GM04504 (cell line): Measurements from ENCODE around the gene PHF5A.

Experiments
- DNase-seq: peaks from one replicate; pipeline ENCODE4 v3.0.0-alpha.2; 2012; ENCODE audit warnings: low read depth

Gene PHF5A, protein sequence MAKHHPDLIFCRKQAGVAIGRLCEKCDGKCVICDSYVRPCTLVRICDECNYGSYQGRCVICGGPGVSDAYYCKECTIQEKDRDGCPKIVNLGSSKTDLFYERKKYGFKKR

GRCh38 chr22:41468381-41469217 lies at the start of gene PHF5A, which contains the start of gene ACO2:
PHF5A (minus strand) TSS chr22:41468692; CDS start chr22:41468653, 39 bp downstream.
ACO2 (plus strand) TSS chr22:41469117; CDS start chr22:41469147, 30 bp downstream.
- peak; percentile 96 for DNase-seq

- no peak for DNase-seq
These were observed 49.5 kb upstream of the PHF5A start for GRCh38 chr22:41518048-41518347.

GRCh38 chr22:41517172-41518047 lies 48.9 kb upstream of the PHF5A start:
- peak; percentile 42 for DNase-seq

GRCh38 chr22:41516462-41516861 lies 48.0 kb upstream of the PHF5A start:
- DNase-seq: no peak

DNA sequence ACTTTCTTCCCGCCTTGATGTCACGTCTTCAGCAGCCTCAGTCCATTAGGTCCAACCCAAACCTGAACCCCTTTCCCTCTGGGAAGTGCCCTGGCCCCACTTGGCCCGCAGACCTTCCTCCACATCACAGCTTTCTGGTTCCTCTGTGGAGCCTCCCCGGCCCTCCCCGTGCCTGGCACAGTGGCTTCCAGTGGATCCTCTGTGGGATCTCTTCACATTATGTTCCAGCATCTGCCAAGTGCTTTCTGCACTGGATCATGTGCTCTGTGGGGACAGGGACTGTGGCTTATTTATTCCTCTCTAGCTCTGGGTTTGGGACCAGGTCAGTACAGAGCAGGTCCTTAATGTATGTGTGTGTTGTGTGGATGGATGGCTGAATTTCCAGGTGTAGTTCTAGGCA lies 44.9 kb upstream of the PHF5A start:
- DNase-seq: no peak

GRCh38 chr22:41512421-41513194 lies 44.1 kb upstream of the PHF5A start:
- no peak for DNase-seq

- DNase-seq: no peak
These were observed 43.1 kb upstream of the PHF5A start for GRCh38 chr22:41511521-41511968.

DNA sequence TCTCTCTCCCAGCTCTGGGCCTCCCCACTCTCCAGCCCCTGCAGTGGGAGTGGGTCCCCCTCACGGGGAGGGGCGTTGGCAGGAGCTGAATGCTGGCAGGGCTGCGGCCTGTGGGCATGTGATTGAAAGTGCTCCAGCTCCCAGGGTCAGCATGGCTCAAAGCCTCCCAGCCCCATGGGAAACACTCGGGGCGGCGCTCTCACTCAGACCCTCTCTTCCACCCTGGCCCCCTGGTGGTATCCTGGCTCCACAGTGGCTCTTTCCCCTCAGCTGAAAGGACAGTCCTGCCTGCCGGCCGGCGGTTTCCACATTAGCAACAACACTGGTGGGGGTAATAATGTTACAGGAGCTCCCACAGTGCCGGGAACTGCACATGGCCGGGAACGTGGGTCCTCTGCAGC lies 40.3 kb upstream of the PHF5A start:
- no peak for DNase-seq

GRCh38 chr22:41507330-41508063 lies 39.0 kb upstream of the PHF5A start:
- no peak for DNase-seq

- no peak for DNase-seq
These were observed 37.2 kb upstream of the PHF5A start for GRCh38 chr22:41505511-41506220.

DNA sequence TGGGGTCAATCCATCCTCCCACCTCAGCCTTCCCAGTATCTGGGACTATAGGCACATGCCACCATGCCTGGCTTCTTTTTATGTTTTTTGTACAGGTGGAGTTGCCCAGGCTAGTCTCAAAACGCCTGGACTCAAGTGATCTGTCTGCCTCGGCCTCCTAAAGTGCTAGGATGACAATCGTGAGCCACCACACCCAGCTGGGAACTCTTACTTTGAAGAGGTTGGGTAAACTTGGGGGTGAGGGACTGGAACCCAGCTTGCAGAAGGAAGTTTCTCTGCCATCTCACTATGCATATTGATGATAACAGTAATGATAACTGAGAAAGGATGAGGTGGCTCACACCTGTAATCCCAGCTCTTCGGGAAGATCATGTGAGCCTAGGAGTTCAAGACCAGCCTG lies 36.3 kb upstream of the PHF5A start:
- DNase-seq: no peak

GRCh38 chr22:41504397-41504796 lies 35.9 kb upstream of the PHF5A start:
- DNase-seq: no peak

DNA sequence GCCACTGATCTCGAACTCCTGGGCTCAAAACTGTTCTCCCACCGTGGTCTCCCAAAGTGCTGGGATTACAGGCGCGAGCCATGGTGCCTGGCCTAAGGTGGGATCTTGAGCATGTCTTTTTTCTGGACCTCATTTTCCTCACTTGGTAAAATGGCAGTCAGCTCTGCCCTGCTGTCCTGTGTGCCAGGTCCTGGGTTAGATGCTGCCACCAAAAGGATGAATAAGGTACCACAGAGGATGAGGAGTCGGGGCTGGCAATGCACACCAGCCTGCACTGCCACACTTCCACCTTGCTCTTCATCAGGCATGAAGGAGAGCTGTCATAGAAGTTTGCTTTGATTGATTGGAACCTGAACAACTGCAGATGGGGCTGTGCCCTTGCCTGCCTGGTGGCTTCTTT lies 32.7 kb upstream of the PHF5A start:
- no peak for DNase-seq

- no peak for DNase-seq
These were observed 31.8 kb upstream of the PHF5A start for GRCh38 chr22:41500303-41500702.

- no peak for DNase-seq
These were observed 31.3 kb upstream of the PHF5A start for GRCh38 chr22:41499624-41500280.

DNA sequence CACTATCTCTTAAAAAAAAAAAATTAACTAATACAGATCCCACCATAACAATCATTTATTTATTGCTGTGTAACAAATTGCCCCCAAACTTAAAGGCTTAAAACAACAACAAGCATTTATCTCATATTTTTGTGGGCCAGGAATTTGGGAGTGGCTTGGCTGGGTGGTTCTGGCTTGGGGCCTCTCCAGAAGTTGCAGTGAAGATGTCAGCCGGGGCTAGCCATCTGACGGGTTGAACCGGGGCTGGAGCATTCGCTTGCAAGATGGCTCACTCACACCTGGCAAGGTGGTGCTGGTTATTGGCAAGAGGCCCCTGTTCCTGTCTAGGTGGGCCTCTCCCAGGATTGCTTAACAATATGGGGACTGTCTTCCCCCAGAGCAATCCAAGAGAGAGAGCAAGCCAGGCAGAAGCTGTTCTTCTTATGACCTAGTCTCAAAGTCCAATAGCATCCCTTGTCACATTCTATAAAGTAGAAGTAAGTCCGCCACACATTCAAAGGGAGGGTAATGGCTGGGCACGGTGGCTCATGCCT lies 29.9 kb upstream of the PHF5A start:
- DNase-seq: no peak

DNA sequence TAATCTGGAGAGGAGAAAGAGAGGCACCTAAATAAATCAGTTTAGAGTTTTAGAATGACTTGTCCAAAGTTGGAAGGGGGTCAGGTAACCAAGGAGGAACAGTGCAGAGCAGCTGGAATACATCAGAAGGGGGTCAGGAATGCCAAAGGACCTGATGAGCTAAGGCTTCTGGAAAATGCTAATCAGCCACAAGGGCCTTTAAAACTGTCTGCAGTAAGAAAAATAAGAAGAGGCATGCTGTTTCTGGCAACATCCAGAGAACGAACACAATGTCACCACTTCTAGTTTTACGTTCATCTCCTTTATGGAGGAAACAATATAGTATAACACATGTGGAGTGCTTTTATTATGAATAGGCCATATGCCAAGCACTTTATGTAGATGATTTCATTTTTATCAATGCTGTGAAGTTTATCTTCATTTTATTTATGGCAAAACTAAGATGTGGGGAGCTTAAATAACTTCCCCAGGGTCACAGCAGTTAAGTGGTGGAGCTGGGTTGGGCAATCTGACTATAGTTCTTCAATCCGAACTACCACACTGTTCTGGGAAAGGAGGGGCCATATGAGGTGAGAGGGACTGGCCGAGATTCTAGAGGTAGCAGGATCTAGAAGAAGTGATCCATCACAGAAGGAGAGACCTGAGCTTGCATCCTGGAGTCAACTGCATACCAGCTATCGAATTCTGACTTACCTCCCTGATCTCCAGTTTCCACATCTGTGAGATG lies 23.0 kb upstream of the PHF5A start:
- no peak for DNase-seq

DNA sequence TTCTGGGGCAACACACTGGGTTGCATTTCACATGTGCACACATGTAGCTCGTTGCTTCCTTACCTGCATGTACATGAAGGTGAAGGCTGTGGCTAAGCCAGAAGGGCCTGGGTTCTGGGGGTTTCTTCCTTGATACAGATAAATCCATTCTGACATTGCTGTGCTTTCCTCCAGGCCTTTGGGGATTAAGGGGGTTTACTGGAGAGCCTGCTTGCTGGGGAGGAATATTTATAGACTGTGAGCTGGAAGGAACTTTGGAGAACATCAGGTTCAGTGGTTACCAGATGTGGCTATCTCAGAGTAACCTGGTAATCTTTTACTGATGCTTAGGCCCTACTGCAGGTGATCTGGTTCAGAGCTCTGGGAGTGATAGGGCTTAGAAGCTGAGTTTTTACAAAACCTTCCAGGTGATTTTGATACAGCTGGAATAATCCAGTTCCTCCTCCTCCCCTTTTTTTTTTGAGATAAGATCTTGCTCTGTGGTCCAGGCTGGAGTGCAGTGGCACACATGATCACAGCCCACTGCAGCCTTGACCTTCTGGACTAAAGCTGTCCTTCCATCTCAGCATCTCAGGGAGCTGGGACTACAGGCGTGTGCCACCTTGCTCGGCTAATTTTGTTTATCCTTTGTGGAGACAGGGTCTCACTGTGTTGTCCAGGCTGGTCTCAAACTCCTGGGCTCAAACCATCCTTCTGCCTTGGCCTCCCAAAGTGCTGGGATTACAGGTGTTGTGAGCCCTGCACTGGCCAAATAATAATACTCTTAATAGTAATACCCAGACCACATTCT lies 20.3 kb upstream of the PHF5A start:
- no peak for DNase-seq
